ENCODE measurements around the gene MILR1. TPM values are rescaled to one million over a fixed set of nuclear protein-coding genes. Genes with fewer than 3 reads are reported as not detected.

MILR1 gene
- total RNA-seq, 1 donor from 2014 or later, result 2.5 TPM

- intact Hi-C loops (cut with micrococcal nuclease), result no loop called here
- Histone ChIP-seq H3K4me3 (peak overlapping the region; percentile 86), H3K27ac (replicated peaks) (peak overlapping the region; percentile 89), H3K27me3 (ENCODE audit: low read depth) (no peaks in the 10 kb centered on the region), H3K4me1 (peaks cover 90% of the 10 kb centered on the region), H3K9me3 (replicated peaks) (no peaks in the 10 kb centered on the region), H3K36me3 (peaks cover 61% of the 10 kb centered on the region)
- TF ChIP-seq CTCF (IDR thresholded peaks at IDR 0.05; ENCODE audit: borderline replicate concordance), result no peak
- DNase-seq, result no peak
Observed at GRCh38 chr17:64497565-64498035, 48.7 kb downstream of the MILR1 start.

DNA sequence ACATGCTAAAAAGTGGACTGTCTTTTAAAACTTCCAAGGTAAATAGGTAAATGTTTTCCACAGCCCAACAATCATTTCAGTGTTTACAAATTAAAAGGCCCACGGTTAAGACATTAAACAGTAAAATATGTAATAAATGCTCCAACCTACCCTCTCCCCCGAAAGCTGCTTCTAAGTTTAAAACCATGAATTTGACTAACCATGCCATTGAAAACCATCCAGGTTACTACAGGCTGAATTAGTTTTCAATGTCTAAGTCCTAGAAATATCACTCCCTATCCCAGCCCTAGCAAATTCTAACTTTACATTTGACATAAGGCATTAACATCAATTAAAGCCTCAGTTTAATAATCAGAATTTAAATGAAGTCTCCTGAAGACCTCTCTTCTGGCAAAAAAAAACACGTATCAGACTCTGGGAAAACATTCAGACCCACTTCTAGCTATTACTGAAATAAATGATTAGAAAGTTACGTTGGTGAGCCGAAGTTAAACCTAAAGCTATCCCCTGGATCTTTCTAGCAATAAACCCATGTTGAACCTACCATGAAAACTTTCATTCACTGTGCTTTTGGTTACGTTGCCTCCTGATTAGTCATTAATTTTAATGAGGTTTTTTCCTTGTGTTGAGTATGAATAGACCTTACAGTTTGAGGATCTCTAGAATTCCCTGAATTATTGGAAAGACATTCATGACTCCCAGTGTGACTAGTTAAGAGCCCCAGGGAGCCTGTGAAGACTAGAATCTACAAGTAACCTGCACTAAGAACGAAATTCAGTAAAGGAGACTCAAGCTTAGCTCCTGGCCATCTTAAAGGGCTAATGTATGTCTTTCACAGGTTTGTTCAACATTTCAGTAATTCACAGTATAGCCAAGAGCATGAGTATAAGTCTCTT is 49.6 kb downstream of the MILR1 start:
- TF ChIP-seq CTCF (IDR thresholded peaks at IDR 0.05; ENCODE audit: borderline replicate concordance), result no peak
- intact Hi-C loops (cut with micrococcal nuclease), result no loop called here
- Histone ChIP-seq H3K4me3 (no peak overlapping the region), H3K27ac (replicated peaks) (no peak overlapping the region), H3K27me3 (ENCODE audit: low read depth) (no peaks in the 10 kb centered on the region), H3K9me3 (replicated peaks) (no peaks in the 10 kb centered on the region), H3K4me1 (peaks cover 100% of the 10 kb centered on the region), H3K36me3 (peaks cover 61% of the 10 kb centered on the region)
- no peak for DNase-seq

DNA sequence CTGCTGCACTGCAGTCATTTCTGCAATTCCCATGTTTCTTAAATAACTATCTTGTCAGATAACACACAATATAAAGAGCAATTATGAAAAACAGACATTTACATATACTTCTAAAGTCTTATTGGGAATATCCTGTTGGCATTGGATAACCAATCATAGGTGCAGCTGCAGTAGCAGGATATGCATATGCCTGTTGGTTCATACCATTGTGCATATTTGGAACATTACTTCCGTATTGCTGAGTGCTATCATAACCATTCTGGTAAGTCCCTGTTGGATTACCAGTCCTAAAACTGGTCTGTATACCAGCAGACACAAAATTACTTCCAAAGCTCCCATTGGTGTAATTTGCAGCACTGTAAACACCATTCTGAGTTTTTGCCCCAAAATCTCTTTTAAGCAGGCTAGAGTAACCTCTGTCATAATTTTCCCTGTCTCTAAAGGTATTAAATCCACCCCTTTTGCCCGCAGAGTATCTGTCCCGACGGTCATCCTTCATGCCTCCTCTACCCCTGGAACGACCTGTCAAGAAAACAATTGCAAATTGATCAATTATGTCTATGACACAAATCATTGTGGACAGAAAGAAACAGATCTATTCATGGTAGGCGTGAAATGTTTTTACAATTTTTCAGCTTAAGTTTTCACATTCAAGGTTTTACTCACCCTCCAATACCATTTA is 51.0 kb downstream of the MILR1 start:
- no peaks in the 10 kb centered on the region for H3K9me3 ChIP-seq (replicated peaks)
- H3K27me3 ChIP-seq (ENCODE audit: low read depth), result no peaks in the 10 kb centered on the region
- DNase-seq, result no peak
- no peak overlapping the region for H3K4me3 ChIP-seq
- no peak for TF ChIP-seq CTCF (IDR thresholded peaks at IDR 0.05; ENCODE audit: borderline replicate concordance)
- intact Hi-C loops (cut with micrococcal nuclease), result no loop called here
- H3K36me3 ChIP-seq, result peaks cover 74% of the 10 kb centered on the region
- H3K4me1 ChIP-seq, result peaks cover 100% of the 10 kb centered on the region
- no peak overlapping the region for H3K27ac ChIP-seq (replicated peaks)

GRCh38 chr17:64500487-64500859 is 51.6 kb downstream of the MILR1 start:
- intact Hi-C loops (cut with micrococcal nuclease), result no loop called here
- Histone ChIP-seq H3K27ac (replicated peaks) (no peak overlapping the region), H3K4me3 (no peak overlapping the region), H3K36me3 (peaks cover 76% of the 10 kb centered on the region), H3K9me3 (replicated peaks) (no peaks in the 10 kb centered on the region), H3K27me3 (ENCODE audit: low read depth) (no peaks in the 10 kb centered on the region), H3K4me1 (peaks cover 100% of the 10 kb centered on the region)
- no peak for TF ChIP-seq CTCF (IDR thresholded peaks at IDR 0.05; ENCODE audit: borderline replicate concordance)
- DNase-seq, result no peak

DNA sequence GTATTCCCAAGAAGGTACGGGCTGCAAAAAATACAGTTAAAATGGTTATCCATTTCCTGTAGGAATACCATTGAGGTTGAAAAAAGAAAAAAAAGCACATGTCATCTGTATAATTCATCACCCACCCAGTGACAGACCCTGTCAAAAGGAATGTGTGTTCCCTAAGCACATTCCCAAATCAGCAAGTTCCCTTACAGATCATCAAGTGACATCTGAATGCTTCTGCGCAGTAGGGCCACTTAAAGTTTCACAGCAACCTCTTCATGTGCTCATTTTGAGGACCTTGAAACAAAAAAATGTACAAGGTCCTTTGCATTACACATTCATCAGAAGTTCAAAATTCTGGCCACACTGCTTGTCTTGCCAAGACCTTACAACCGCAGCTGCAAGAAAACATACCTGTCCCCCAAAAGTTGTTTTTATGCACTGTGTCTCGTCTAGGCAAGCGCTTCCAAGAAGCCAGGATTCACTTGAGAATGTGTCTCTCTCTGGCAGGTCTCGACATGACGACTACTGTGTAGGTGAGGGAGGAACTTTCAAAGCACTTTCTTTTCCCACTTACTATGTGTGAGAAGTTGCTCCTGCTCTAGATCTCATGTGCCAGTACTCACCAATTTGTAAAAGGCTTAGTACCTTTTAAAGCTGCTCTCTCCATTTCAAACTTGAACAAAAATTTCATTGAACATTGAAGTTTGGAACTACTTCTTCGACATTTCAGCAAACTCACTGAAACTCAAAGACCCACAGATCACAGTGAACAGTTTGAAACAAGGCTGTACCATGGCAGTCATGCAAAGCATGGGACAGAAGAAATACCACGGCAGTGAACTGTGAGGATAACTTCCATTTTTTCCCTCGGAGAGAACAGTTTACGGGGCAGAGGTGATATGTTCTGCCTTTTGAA is 52.2 kb downstream of the MILR1 start:
- H3K27ac ChIP-seq (replicated peaks), result no peak overlapping the region
- no peaks in the 10 kb centered on the region for H3K27me3 ChIP-seq (ENCODE audit: low read depth)
- H3K4me1 ChIP-seq, result peaks cover 99% of the 10 kb centered on the region
- no peak for TF ChIP-seq CTCF (IDR thresholded peaks at IDR 0.05; ENCODE audit: borderline replicate concordance)
- H3K4me3 ChIP-seq, result no peak overlapping the region
- no peaks in the 10 kb centered on the region for H3K9me3 ChIP-seq (replicated peaks)
- intact Hi-C loops (cut with micrococcal nuclease), result no loop called here
- peaks cover 76% of the 10 kb centered on the region for H3K36me3 ChIP-seq
- DNase-seq, result no peak
